Body of pancreas (tissue), 4 donors: ENCODE results near the gene TXNDC11.

Experiments
- POLR2A ChIP-seq, 3 donors: fragments of 450-650 bp; IDR thresholded peaks; one replicate each; pipeline ENCODE4 v1.6.1; 2016; ENCODE audit warnings: antibody characterized with exemption in 3 of 3, mild to moderate bottlenecking in 2 of 3
- TF ChIP-seq, protein P1 (sequence below), 7 experiments: fragments of 450-650 bp in 4 of 7; fragments of 200-600 bp in 3 of 7; sonication (generic) in 3 of 7; IDR thresholded peaks; one replicate each; pipeline ENCODE4 v1.5.1; 2016 to 2019; ENCODE audit warnings: antibody characterized with exemption in 7 of 7

- TF ChIP-seq, protein P1, sequence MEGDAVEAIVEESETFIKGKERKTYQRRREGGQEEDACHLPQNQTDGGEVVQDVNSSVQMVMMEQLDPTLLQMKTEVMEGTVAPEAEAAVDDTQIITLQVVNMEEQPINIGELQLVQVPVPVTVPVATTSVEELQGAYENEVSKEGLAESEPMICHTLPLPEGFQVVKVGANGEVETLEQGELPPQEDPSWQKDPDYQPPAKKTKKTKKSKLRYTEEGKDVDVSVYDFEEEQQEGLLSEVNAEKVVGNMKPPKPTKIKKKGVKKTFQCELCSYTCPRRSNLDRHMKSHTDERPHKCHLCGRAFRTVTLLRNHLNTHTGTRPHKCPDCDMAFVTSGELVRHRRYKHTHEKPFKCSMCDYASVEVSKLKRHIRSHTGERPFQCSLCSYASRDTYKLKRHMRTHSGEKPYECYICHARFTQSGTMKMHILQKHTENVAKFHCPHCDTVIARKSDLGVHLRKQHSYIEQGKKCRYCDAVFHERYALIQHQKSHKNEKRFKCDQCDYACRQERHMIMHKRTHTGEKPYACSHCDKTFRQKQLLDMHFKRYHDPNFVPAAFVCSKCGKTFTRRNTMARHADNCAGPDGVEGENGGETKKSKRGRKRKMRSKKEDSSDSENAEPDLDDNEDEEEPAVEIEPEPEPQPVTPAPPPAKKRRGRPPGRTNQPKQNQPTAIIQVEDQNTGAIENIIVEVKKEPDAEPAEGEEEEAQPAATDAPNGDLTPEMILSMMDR (IDR thresholded peaks at IDR 0.05): no peak
- TF ChIP-seq POLR2A (IDR thresholded peaks at IDR 0.05): no peak
Observed at GRCh38 chr16:11651796-11652195, 90.9 kb downstream of the TXNDC11 start.
